22Rv1 (cell line): ENCODE data around the gene FDX2.
A peak's percentile ranks its signal among the peaks of the same experiment; 100 is the strongest.

Source experiments
- H3K27ac ChIP-seq: fragments of 450-650 bp; 2 replicates; pipeline ENCODE4 v1.5.1; 2017
- ZFX ChIP-seq: fragments of 450-650 bp; IDR thresholded peaks from 2 replicates; pipeline ENCODE4 v1.6.1; 2017; ENCODE audit warnings: antibody characterized with exemption, borderline replicate concordance
- TF ChIP-seq, protein P1 (sequence below): fragments of 450-650 bp; IDR thresholded peaks from 2 replicates; pipeline ENCODE4 v1.5.1; 2017; ENCODE audit warnings: mild to moderate bottlenecking

The FDX2 gene

DNA sequence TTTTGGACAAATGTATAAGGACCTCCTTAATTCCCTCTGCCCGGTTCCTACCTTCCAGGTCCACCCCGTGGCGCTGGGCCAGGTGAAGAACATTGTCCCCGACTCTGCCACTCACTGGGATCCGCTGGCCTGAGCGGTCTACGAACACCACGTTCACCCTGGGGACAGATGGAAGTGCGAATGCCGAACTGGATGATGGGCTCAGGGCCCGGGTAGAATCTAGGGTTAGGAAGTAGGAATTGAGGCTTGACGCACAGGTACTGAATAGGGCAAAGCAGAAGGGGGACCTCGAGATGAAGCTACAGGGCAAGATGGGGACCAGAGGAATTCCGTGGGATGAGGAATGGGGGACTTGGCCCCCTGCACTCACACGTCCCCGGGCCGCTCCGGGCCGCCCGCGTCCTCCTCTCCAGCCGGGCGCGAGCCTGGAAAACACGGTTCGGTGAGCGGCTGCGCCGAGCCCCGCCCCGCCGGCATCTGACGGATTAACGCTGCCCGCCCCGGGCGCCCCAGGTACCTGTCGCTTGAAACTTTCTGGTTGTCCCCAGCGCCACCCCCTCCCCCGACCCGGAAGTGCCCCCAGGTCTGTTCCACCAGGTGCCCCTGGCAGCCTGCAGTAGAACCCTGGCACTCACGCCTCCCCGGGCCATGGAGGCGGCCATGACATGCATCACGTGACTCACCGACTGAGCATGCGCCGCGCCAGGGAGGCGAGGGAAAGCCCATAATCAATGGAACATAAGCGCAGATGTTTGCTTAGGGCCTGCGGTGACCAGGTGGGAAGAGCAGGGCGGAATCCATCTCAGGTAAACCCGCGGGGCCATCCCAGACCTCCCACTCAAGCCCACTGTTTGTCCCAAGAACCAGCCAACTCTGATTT, at the start of gene FDX2:
Gene FDX2 (minus strand): TSS at position 681 of the 880 bp plus-strand sequence. CDS start 19 bp downstream, at position 662.
- peak within 1 kb of the TSS; percentile 80 for H3K27ac ChIP-seq
- no peak for TF ChIP-seq ZFX
- TF ChIP-seq, protein P1, sequence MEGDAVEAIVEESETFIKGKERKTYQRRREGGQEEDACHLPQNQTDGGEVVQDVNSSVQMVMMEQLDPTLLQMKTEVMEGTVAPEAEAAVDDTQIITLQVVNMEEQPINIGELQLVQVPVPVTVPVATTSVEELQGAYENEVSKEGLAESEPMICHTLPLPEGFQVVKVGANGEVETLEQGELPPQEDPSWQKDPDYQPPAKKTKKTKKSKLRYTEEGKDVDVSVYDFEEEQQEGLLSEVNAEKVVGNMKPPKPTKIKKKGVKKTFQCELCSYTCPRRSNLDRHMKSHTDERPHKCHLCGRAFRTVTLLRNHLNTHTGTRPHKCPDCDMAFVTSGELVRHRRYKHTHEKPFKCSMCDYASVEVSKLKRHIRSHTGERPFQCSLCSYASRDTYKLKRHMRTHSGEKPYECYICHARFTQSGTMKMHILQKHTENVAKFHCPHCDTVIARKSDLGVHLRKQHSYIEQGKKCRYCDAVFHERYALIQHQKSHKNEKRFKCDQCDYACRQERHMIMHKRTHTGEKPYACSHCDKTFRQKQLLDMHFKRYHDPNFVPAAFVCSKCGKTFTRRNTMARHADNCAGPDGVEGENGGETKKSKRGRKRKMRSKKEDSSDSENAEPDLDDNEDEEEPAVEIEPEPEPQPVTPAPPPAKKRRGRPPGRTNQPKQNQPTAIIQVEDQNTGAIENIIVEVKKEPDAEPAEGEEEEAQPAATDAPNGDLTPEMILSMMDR: no peak

DNA sequence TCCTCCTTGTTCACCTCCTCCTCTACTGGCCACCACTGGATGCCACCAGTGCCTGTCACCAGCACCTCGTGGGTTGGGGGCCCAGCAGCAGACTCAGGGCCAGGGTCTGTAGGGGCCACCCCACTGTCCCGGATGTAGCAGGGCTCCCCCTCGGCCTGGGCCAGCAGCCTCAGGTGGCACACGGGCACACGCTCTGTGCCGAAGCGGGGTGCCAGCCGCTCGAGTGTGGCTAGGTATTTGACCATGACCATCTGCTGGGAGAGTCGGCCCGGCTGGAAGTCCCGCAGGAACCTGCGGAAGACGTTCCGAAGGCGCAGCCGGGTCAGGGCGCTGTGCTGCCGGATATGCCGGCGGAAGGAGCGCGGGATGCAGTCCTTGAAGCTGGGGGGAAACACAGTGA, 49.7 kb upstream of the FDX2 start:
- H3K27ac ChIP-seq: no peak overlapping the region
- no peak for TF ChIP-seq ZFX
- TF ChIP-seq, protein P1: no peak

DNA sequence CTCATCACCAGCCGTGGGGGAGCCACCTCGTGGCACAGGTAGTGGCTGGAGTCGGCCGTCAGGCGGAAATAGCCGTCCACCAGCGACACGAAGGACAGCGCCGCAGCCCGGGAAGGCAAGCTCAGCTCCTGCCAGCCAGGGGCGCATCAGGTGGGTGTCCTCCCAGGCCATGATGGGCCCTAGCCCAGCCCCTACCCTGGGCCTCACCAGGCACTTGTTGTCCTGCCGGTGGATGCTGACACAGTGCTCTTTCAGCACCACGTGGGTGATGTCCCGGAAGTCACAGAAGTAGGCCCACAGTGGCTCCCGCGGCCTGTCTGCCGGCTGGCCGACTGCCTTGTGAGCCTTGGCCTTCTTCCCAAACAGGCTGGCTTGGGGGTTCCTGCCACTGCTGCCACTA, 48.8 kb upstream of the FDX2 start:
- TF ChIP-seq, protein P1: no peak
- no peak for TF ChIP-seq ZFX

DNA sequence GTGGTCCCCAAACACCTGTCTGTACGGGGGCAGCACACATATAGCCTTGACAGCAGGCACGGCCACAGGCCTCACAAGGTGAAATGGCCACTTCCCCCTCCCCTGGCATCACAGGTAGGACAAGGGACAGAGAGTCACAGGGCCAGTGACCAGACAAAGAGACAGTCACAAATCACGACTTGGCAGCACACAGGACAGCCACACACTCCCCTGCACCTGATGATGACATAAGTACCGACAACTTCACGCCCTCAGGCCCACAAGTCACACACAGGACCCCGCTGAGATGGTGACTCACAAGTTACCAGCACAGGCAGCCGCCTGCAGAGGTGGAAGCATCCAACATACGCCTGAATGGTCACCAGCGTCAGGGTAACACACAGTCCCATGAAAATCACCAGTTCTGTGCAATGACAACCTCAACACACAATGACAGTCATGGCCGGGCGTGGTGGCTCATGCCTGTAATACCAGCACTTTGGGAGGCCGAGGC, 48.0 kb upstream of the FDX2 start:
- H3K27ac ChIP-seq: no peak overlapping the region
- TF ChIP-seq, protein P1: no peak
- TF ChIP-seq ZFX: no peak

More for the DNA sequence above, 48.8 kb upstream of the FDX2 start:
- H3K27ac ChIP-seq: no peak overlapping the region

DNA sequence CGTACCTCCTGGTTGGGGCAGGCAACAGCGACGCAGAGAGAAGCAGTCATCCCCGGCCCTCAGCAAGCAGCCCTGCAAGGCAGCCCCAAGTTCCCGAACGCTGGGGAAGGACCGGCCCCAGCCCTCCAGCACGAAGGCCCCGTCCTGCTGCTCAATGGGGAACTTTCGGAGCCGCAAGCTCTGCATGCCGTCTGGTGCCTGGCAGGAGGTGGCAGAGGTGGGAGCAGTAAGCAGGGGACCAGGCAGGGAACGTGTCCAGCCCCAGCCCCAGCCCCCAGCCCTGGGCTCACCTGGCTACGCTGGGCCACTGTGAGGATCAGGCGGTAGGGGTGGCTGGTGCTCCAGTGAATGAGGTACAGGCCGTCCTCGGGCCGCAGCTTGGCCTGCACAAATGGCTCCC, 46.4 kb upstream of the FDX2 start:
- TF ChIP-seq, protein P1: no peak
- no peak for TF ChIP-seq ZFX
- H3K27ac ChIP-seq: no peak overlapping the region

DNA sequence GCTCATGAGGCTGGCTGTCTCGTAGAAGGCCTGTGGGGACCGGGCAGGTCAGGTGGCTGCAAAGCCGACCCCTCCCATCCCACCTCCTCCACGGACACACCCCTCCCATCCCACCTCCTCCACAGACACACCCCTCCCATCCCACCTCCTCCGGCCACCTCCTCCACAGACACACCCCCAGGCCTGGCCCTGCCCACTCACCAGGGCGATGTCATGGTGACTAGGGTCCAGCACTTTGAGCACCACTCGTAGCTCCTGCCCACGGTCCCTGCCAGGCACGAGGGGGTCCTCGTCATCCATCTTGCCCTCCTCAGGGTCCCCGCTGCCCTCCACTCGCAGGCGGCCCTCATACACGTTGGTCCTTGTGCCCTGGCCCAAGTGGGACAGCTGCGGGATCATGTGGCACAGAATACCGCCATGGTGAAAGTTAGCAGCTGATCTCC, 45.8 kb upstream of the FDX2 start:
- H3K27ac ChIP-seq: no peak overlapping the region
- TF ChIP-seq, protein P1: no peak
- no peak for TF ChIP-seq ZFX

DNA sequence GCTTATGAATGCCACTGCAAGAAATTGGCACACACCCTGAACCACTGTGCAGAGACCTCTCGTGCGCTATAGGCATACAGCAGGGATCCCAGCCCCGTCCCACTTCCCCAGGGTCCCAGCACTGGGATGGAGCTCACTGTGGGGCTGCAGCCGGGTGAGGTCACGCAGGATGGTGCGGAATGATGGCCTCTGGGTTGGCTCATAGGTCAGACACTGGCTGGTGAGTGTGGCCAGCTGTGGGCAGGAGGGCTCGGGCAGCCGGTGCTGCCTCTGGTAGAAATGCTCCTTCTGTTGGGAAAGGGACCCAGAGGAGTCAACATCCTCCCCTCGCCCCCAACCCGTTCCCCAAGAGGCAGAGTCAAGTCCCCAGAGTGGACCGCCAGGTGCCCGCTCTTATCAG, 40.6 kb upstream of the FDX2 start:
- TF ChIP-seq ZFX: no peak
- TF ChIP-seq, protein P1: no peak
- H3K27ac ChIP-seq: no peak overlapping the region
